ENCODE results near the gene SLC22A17. TPM values are rescaled to one million over a fixed set of nuclear protein-coding genes. Genes with fewer than 3 reads are reported as not detected.

SLC22A17 gene
- total and polyA plus RNA-seq, 10 donors: 5.1 to 13.7 (median 7.7) TPM

DNA sequence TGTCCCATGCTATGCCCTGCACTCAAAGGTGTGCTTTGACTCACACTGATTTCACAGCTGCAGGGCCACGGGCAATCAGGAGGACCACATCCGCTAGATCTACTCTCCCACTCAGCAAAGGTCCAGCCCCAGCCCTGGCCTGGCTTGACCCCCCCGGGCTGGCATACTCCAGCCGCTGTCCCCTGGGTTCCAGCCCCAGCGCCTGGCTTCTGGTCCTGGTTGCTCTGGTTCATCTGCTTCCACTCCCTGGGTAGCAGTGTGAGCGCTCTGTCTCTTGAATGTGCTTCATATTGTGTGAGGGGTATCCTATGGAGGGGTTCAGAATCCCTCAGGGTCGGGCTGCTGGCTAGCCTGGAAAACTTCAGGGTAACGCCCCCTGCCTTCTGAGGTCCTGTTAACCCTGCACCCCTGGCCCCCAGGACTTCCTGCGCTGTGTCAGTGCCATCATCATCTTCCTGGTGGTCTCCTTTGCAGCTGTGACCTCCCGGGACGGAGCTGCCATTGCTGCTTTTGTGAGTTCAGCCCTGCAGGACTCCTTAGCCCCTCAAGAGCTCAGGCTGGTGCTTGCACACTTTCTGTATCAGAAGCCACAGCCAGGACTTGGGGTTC, 26.0 kb upstream of the SLC22A17 start:
- H3K27ac ChIP-seq: no peak overlapping the region
- no peaks in the 10 kb centered on the region for H3K36me3 ChIP-seq
- DNase-seq: no peak
- TF ChIP-seq POLR2A (IDR thresholded peaks at IDR 0.05) (no peak), POLR2AphosphoS5 (IDR thresholded peaks at IDR 0.05) (no peak)
- H3K4me3 ChIP-seq: no peak overlapping the region
- no peaks in the 10 kb centered on the region for H3K9me3 ChIP-seq
- WGBS, 5 donors: 75 to 86% (median 80%) methylated on average over 9 to 11 of the region's 11 CpGs
- peaks cover 0 to 11% (median 0%) of the 10 kb centered on the region in 6 donors for H3K4me1 ChIP-seq
- intact Hi-C loops (cut with DNase I; ENCODE audit: low total_unique reads): loop anchor here (5.0 kb wide), 1 partner anchor 51 kb away; no protein-coding TSS in a partner anchor
- peaks cover 0 to 43% (median 3%) of the 10 kb centered on the region in 7 donors for H3K27me3 ChIP-seq (replicated peaks in 1 of 7)

DNA sequence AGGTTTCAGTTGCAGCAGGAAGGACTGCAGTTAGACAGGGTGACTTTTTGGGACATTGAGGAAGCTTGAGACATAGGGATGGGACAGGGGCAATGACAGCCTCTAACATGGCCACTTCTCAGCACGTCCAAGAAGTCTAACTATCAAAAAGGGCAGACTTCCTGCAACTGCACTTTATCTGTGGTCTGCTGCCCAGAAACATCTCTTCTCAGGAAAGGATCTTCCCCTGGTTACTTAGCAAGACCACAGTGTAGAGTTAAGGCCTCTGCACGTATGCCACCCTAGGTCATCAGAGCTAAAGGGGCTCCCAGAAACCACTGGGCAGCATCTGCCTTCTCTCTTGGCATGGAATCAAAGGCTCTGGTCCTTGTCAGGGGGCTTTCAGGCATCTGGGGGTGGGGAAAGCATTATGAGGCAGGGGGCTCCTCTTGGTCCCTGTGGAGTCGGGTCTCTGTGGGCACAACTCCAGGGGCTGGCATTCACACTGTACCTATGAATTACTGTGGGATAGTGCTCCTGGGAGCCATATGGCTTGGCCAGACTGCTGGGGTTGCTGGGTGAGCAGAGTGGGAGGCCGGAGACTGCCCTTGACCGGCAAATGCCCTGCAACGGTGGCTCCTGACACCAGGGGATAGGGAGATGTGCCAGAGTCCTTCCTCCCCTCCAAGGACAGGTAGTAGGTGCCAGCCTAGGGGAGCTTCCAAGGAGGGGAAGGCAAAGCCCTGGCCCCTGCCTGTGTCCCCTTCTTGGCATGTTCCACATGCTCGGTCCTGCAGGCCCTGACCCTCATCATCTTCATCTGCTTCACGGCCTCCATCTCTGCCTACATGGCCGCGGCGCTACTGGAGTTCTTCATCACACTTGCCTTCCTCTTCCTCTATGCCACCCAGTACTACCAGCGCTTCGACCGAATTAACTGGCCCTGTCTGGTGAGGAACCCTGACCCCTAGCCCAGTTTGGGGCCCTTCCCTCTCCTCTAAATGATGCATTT, 25.2 kb upstream of the SLC22A17 start:
- DNase-seq: no peak
- no peak overlapping the region for H3K4me3 ChIP-seq
- no peaks in the 10 kb centered on the region for H3K36me3 ChIP-seq
- peaks cover 0 to 43% (median 3%) of the 10 kb centered on the region in 7 donors for H3K27me3 ChIP-seq (replicated peaks in 1 of 7)
- no peak overlapping the region for H3K27ac ChIP-seq
- WGBS, 5 donors: 77 to 81% (median 78%) methylated on average over 12 to 14 of the region's 14 CpGs
- no peak for TF ChIP-seq POLR2AphosphoS5 (IDR thresholded peaks at IDR 0.05)
- no peak for TF ChIP-seq CTCF (IDR thresholded peaks at IDR 0.05 in 8 of 11, conservative IDR thresholded peaks at IDR 0.05 in 3 of 11)
- no peak for TF ChIP-seq POLR2A (IDR thresholded peaks at IDR 0.05)
- intact Hi-C loops (cut with DNase I; ENCODE audit: low total_unique reads): loop anchor here (5.0 kb wide), 1 partner anchor 51 kb away; no protein-coding TSS in a partner anchor
- peaks cover 0 to 11% (median 0%) of the 10 kb centered on the region in 6 donors for H3K4me1 ChIP-seq
- H3K9me3 ChIP-seq: no peaks in the 10 kb centered on the region

GRCh38 chr14:23377198-23377550, 24.5 kb upstream of the SLC22A17 start:
- no peak for DNase-seq
- Histone ChIP-seq H3K9me3 (no peaks in the 10 kb centered on the region), H3K4me1 (peaks cover 0 to 11% (median 0%) of the 10 kb centered on the region in 6 donors), H3K36me3 (no peaks in the 10 kb centered on the region), H3K27me3 (replicated peaks in 1 of 7) (peaks cover 0 to 37% (median 3%) of the 10 kb centered on the region in 7 donors), H3K4me3 (no peak overlapping the region), H3K27ac (no peak overlapping the region)
- intact Hi-C loops (cut with DNase I; ENCODE audit: low total_unique reads): loop anchor here (5.0 kb wide), 1 partner anchor 50 kb away; no protein-coding TSS in a partner anchor
- TF ChIP-seq CTCF (IDR thresholded peaks at IDR 0.05 in 8 of 11, conservative IDR thresholded peaks at IDR 0.05 in 3 of 11) (no peak), POLR2AphosphoS5 (IDR thresholded peaks at IDR 0.05) (no peak), POLR2A (IDR thresholded peaks at IDR 0.05) (no peak)
- 52 to 78% (median 76%) methylated on average over 11 of the region's 11 CpGs for WGBS, 5 donors

DNA sequence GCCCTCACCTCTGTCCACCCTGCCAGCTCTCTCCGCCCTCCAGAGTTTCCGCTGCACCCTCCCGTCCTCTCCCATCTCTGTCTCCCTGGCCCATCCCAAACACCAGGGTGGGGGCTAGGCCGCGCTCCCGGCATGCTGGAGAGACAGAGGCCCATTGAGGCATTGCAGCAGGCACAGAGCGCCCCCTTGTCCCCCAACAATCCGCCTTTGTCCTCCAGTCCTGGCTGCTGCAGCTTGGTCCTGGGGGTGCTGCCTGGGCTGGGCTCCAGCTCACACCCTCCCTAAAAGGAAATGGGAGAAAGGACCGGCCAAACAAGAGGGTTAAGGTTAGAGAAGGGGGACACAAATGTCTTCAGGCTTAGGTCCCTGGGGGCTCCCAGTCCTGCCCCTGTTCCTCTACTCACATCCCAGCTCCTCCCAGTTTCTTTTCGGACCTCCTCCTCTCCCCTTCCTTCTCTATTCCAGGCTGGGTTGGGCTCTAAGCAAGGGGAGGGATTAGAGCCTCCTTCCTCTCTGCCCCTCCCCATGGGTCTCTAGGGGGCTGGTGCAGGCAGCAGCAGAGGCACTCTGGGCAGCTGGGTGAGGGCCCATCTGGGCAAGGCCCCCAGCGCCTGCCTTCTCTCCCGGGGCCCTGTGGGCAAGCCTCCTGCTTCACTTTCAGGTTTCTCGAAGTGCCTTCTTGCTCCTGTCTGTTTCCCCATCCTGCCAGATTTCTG, 24.0 kb upstream of the SLC22A17 start, which contains the start of gene CMTM5:
TSS of gene CMTM5 (plus strand) at position 565 of the 716 bp plus-strand sequence. CDS start 206 bp downstream, outside the sequence.
- Histone ChIP-seq H3K9me3 (no peaks in the 10 kb centered on the region), H3K27ac (no peak within 1 kb of the TSS), H3K27me3 (replicated peaks in 1 of 7) (peaks cover 0 to 32% (median 0%) of the 10 kb centered on the region in 7 donors), H3K4me1 (peaks cover 0 to 11% (median 0%) of the 10 kb centered on the region in 6 donors), H3K4me3 (no peak within 1 kb of the TSS), H3K36me3 (no peaks in the 10 kb centered on the region)
- DNase-seq: no peak
- WGBS, 5 donors: 64 to 73% (median 69%) methylated on average over 13 of the region's 13 CpGs
- intact Hi-C loops (cut with DNase I; ENCODE audit: low total_unique reads): loop anchor here (5.0 kb wide), 1 partner anchor 49 kb away; no protein-coding TSS in a partner anchor
- TF ChIP-seq POLR2AphosphoS5 (IDR thresholded peaks at IDR 0.05): no peak
- no peak for TF ChIP-seq CTCF (IDR thresholded peaks at IDR 0.05 in 8 of 11, conservative IDR thresholded peaks at IDR 0.05 in 3 of 11)
- TF ChIP-seq POLR2A (IDR thresholded peaks at IDR 0.05): no peak
